ENCODE data around the gene PIGZ.

The PIGZ gene

GRCh38 chr3:197002701-197003454 is 34.2 kb upstream of the PIGZ start:
- H3K36me3 ChIP-seq (replicated peaks; ENCODE audit: low read depth, low read length) = no peaks in the 10 kb centered on the region
- H3K4me2 ChIP-seq (ENCODE audit: low read length) = peak overlapping the region; percentile 87
- peak overlapping the region; percentile 64 for H3K27ac ChIP-seq (ENCODE audit: low read length)
- TF ChIP-seq EZH2phosphoT487 (IDR thresholded peaks at IDR 0.05; ENCODE audit: low read depth) = no peak
- TF ChIP-seq CTCF (IDR thresholded peaks at IDR 0.05; ENCODE audit: low read depth, low read length) = peak; percentile 53
- no peaks in the 10 kb centered on the region for H3K9me3 ChIP-seq (ENCODE audit: insufficient read depth, low read length)
- peaks cover 30% of the 10 kb centered on the region for H3K4me1 ChIP-seq (ENCODE audit: low read length)
- H3K4me3 ChIP-seq (ENCODE audit: low read length) = peak overlapping the region; percentile 82
- H3K27me3 ChIP-seq (ENCODE audit: low read depth, low read length) = no peaks in the 10 kb centered on the region
- H2AFZ ChIP-seq (ENCODE audit: low read depth, low read length) = peak overlapping the region; percentile 71
- H3K79me2 ChIP-seq (ENCODE audit: low read length) = no peaks in the 10 kb centered on the region
- H3K9ac ChIP-seq (ENCODE audit: low read length) = peak overlapping the region; percentile 92
- no peaks in the 10 kb centered on the region for H4K20me1 ChIP-seq (ENCODE audit: insufficient read depth, low read length)

- Histone ChIP-seq H2AFZ (ENCODE audit: low read depth, low read length) (peak overlapping the region; percentile 71), H3K9me3 (ENCODE audit: insufficient read depth, low read length) (no peaks in the 10 kb centered on the region), H3K79me2 (ENCODE audit: low read length) (no peaks in the 10 kb centered on the region), H3K4me3 (ENCODE audit: low read length) (peak overlapping the region; percentile 82), H3K4me2 (ENCODE audit: low read length) (peak overlapping the region; percentile 87), H3K27me3 (ENCODE audit: low read depth, low read length) (no peaks in the 10 kb centered on the region), H4K20me1 (ENCODE audit: insufficient read depth, low read length) (no peaks in the 10 kb centered on the region), H3K4me1 (ENCODE audit: low read length) (peaks cover 30% of the 10 kb centered on the region), H3K36me3 (replicated peaks; ENCODE audit: low read depth, low read length) (no peaks in the 10 kb centered on the region), H3K9ac (ENCODE audit: low read length) (peak overlapping the region; percentile 92), H3K27ac (ENCODE audit: low read length) (peak overlapping the region; percentile 64)
- TF ChIP-seq EZH2phosphoT487 (IDR thresholded peaks at IDR 0.05; ENCODE audit: low read depth) = no peak
- TF ChIP-seq CTCF (IDR thresholded peaks at IDR 0.05; ENCODE audit: low read depth, low read length) = no peak
Measured at GRCh38 chr3:197001972-197002700, 33.5 kb upstream of the PIGZ start.

- TF ChIP-seq EZH2phosphoT487 (IDR thresholded peaks at IDR 0.05; ENCODE audit: low read depth) = no peak
- TF ChIP-seq CTCF (IDR thresholded peaks at IDR 0.05; ENCODE audit: low read depth, low read length) = no peak
- Histone ChIP-seq H3K36me3 (replicated peaks; ENCODE audit: low read depth, low read length) (no peaks in the 10 kb centered on the region), H4K20me1 (ENCODE audit: insufficient read depth, low read length) (no peaks in the 10 kb centered on the region), H3K9me3 (ENCODE audit: insufficient read depth, low read length) (no peaks in the 10 kb centered on the region), H3K9ac (ENCODE audit: low read length) (peak overlapping the region; percentile 92), H3K27me3 (ENCODE audit: low read depth, low read length) (no peaks in the 10 kb centered on the region), H3K4me1 (ENCODE audit: low read length) (peaks cover 30% of the 10 kb centered on the region), H3K79me2 (ENCODE audit: low read length) (no peaks in the 10 kb centered on the region), H3K4me2 (ENCODE audit: low read length) (peak overlapping the region; percentile 87), H2AFZ (ENCODE audit: low read depth, low read length) (peak overlapping the region; percentile 71; the same call in 1 of the 2 replicates), H3K4me3 (ENCODE audit: low read length) (peak overlapping the region; percentile 82), H3K27ac (ENCODE audit: low read length) (peak overlapping the region; percentile 64)
Measured at GRCh38 chr3:197001106-197001971, 32.7 kb upstream of the PIGZ start.

All from OCI-LY3 (cell line).